B cell (primary cell): ENCODE results near the gene SHC3. TPM values are rescaled to one million over a fixed set of nuclear protein-coding genes. Genes with fewer than 3 reads are reported as not detected.

ENCODE experiments used
- ATAC-seq: fragments of 200-7000 bp; cut with Tn5 transposase; one replicate; pipeline ENCODE4 v1.10.0; 2021; ENCODE audit warnings: low read depth, mild to moderate bottlenecking, moderate number of reproducible peaks, moderate library complexity
- CTCF ChIA-PET: fragments of 350-600 bp; sonication (Branson Sonifier 250); formaldehyde crosslinking; loops from one replicate; lab custom pipeline; 2021; ENCODE audit warnings: antibody characterized with exemption, inconsistent platforms; lab: Charles Lee
- POLR2A ChIA-PET: fragments of 350-600 bp; sonication (Branson Sonifier 250); formaldehyde crosslinking; loops from one replicate; lab custom pipeline; 2021; ENCODE audit warnings: antibody characterized with exemption; lab: Charles Lee
- DNase-seq: peaks from one replicate; pipeline ENCODE4 v3.0.0; 2013
- H2AFZ ChIP-seq: 2 replicates; pipeline ENCODE4 v1.6.1; 2012; ENCODE audit warnings: mild to moderate bottlenecking, low read depth, low read length; ENCODE audit not compliant: insufficient read depth, poor library complexity, severe bottlenecking
- H3K27ac ChIP-seq, 2 donors: 1 replicate in 1 of 2; 2 replicates in 1 of 2; pipeline ENCODE4 v1.5.1; 2012 to 2013; ENCODE audit warnings: low read length in 2 of 2, mild to moderate bottlenecking in 2 of 2, moderate library complexity in 1 of 2
- H3K27me3 ChIP-seq, 4 experiments: fragments of 200-600 bp in 1 of 4; sonication (generic) in 1 of 4; replicated peaks in 1 of 4; 1 replicate in 2 of 4; 2 replicates in 2 of 4; pipeline versions ENCODE4 v1.6.1 to v1.7.0; 2013 to 2016; ENCODE audit warnings: low read length in 3 of 4, mild to moderate bottlenecking in 2 of 4, mixed read lengths in 1 of 4, moderate library complexity in 1 of 4; ENCODE audit not compliant: insufficient read depth in 4 of 4, control insufficient read depth in 3 of 4; ENCODE audit errors: control extremely low read depth in 1 of 4
- H3K36me3 ChIP-seq, 2 experiments: replicated peaks in 1 of 2; 1 replicate in 1 of 2; 2 replicates in 1 of 2; pipeline versions ENCODE4 v1.6.1 to v1.7.1; 2013; ENCODE audit warnings: low read length in 1 of 2; ENCODE audit not compliant: insufficient read depth in 2 of 2, control insufficient read depth in 1 of 2; ENCODE audit errors: control extremely low read depth in 1 of 2, extremely low read depth in 1 of 2
- H3K4me1 ChIP-seq, 2 donors: fragments of 200-600 bp in 1 of 2; sonication (generic) in 1 of 2; 1 replicate in 1 of 2; 2 replicates in 1 of 2; pipeline versions ENCODE4 v1.5.1 to v1.6.1; 2013 to 2017; ENCODE audit warnings: low read length in 2 of 2; ENCODE audit not compliant: control insufficient read depth in 2 of 2, insufficient read depth in 2 of 2
- H3K4me2 ChIP-seq: replicated peaks from 2 replicates; pipeline ENCODE3; 2012; ENCODE audit warnings: mild to moderate bottlenecking, low read depth, low read length; ENCODE audit not compliant: poor library complexity, severe bottlenecking
- H3K4me3 ChIP-seq, 5 experiments: fragments of 200-600 bp in 1 of 5; sonication (generic) in 1 of 5; 1 replicate in 3 of 5; 2 replicates in 2 of 5; pipeline versions ENCODE4 v1.5.1 to v1.7.0; 2011 to 2016; ENCODE audit warnings: low read length in 4 of 5, mild to moderate bottlenecking in 4 of 5, low read depth in 2 of 5, control low read depth in 1 of 5, moderate library complexity in 1 of 5; ENCODE audit not compliant: insufficient read depth in 1 of 5; ENCODE audit errors: control extremely low read depth in 1 of 5, extremely low read depth in 1 of 5
- H3K79me2 ChIP-seq: fragments of 200-600 bp; sonication (generic); one replicate; pipeline ENCODE4 v1.6.0; 2016; ENCODE audit warnings: low read length; ENCODE audit not compliant: control insufficient read depth, insufficient read depth
- H3K9ac ChIP-seq: fragments of 200-600 bp; sonication (generic); 2 replicates; pipeline ENCODE4 v1.6.1; 2017; ENCODE audit warnings: mild to moderate bottlenecking, low read length, moderate library complexity
- H3K9me3 ChIP-seq, 3 donors: one replicate each; pipeline versions ENCODE4 v1.6.1 to v1.7.1; 2013; ENCODE audit warnings: low read length in 2 of 3; ENCODE audit not compliant: control insufficient read depth in 2 of 3, insufficient read depth in 1 of 3; ENCODE audit errors: control extremely low read depth in 1 of 3
- H4K20me1 ChIP-seq: 2 replicates; pipeline ENCODE4 v1.6.0; 2012; ENCODE audit warnings: mild to moderate bottlenecking, low read length; ENCODE audit not compliant: insufficient read depth, control insufficient read depth, poor library complexity, severe bottlenecking
- H3K27ac Mint-ChIP-seq: one replicate; pipeline ENCODE4 v1.8.0; 2021; ENCODE audit warnings: mixed read lengths
- H3K27me3 Mint-ChIP-seq: one replicate; pipeline ENCODE4 v1.8.0; 2021; ENCODE audit warnings: mixed read lengths
- H3K4me1 Mint-ChIP-seq: one replicate; pipeline ENCODE4 v1.8.0; 2021; ENCODE audit warnings: mixed read lengths
- H3K4me3 Mint-ChIP-seq: one replicate; pipeline ENCODE4 v1.8.0; 2021; ENCODE audit warnings: mixed read lengths
- H3K9me3 Mint-ChIP-seq: one replicate; pipeline ENCODE4 v1.8.0; 2022; ENCODE audit warnings: mixed read lengths; ENCODE audit not compliant: insufficient read depth
- CTCF ChIP-seq: fragments of 200-600 bp; IDR thresholded peaks from one replicate; pipeline ENCODE4 v1.8.0; 2022; ENCODE audit warnings: antibody characterized with exemption, mild to moderate bottlenecking
- EZH2 ChIP-seq: IDR thresholded peaks from 2 replicates; pipeline ENCODE4 v1.6.1; 2012; ENCODE audit warnings: borderline replicate concordance, low read depth, mild to moderate bottlenecking, moderate library complexity, low read length; ENCODE audit not compliant: insufficient read depth, poor library complexity, severe bottlenecking
- WGBS: methylation state at CpG from one replicate; pipeline ENCODE4 v1.1.5; 2013; ENCODE audit warnings: missing lambda C conversion rate; ENCODE audit not compliant: insufficient coverage; 5-methylcytosine and 5-hydroxymethylcytosine counted together
- intact Hi-C: fragments of 100-400 bp; cut with micrococcal nuclease; formaldehyde crosslinking; loops from one replicate; pipeline ENCODE4 v1.10.0; 2022
- polyA plus RNA-seq: library from polyadenylated mRNA; depleted of rRNA; stranded (reverse); fragments of >200 nt; gene quantifications from 2 replicates; pipeline ENCODE4 v1.2.3, GENCODE V29; 2012
- total RNA-seq, 2 donors: library from RNA; stranded (reverse); fragments of 120-200 nt in 1 of 2; gene quantifications; 1 replicate in 1 of 2; 2 replicates in 1 of 2; pipeline versions ENCODE4 v1.2.3 to v1.2.4, GENCODE V29; 2013 to 2022

The SHC3 gene
- total and polyA plus RNA-seq, 2 donors (not counting 1 experiment from before 2014, with no cell fraction given), result 0.03 TPM; not detected in 1

GRCh38 chr9:88996921-88997235, 181.7 kb downstream of the SHC3 start:
- Mint-ChIP-seq H3K27ac (no peak overlapping the region), H3K4me3 (no peak overlapping the region), H3K4me1 (peaks cover 6% of the 10 kb centered on the region), H3K9me3 (no peaks in the 10 kb centered on the region), H3K27me3 (peaks cover 34% of the 10 kb centered on the region)
- TF ChIP-seq CTCF (no peak), EZH2 (no peak)
- Histone ChIP-seq H3K27me3 (peaks cover 0 to 29% (median 11%) of the 10 kb centered on the region in 4 experiments), H3K79me2 (no peaks in the 10 kb centered on the region), H3K27ac (no peak overlapping the region), H3K4me1 (peaks cover 7 to 9% of the 10 kb centered on the region in 2 donors), H4K20me1 (no peaks in the 10 kb centered on the region), H3K4me2 (no peak overlapping the region), H3K4me3 (no peak overlapping the region), H2AFZ (no peak overlapping the region), H3K36me3 (no peaks in the 10 kb centered on the region), H3K9me3 (no peaks in the 10 kb centered on the region), H3K9ac (no peak overlapping the region)
- DNase-seq (no peak), ATAC-seq (no peak)
- intact Hi-C loops, result no loop called here
- CTCF ChIA-PET, result no interaction called here
- 100% methylated on average over 1 of the region's 4 CpGs for WGBS
- POLR2A ChIA-PET, result no interaction called here

DNA sequence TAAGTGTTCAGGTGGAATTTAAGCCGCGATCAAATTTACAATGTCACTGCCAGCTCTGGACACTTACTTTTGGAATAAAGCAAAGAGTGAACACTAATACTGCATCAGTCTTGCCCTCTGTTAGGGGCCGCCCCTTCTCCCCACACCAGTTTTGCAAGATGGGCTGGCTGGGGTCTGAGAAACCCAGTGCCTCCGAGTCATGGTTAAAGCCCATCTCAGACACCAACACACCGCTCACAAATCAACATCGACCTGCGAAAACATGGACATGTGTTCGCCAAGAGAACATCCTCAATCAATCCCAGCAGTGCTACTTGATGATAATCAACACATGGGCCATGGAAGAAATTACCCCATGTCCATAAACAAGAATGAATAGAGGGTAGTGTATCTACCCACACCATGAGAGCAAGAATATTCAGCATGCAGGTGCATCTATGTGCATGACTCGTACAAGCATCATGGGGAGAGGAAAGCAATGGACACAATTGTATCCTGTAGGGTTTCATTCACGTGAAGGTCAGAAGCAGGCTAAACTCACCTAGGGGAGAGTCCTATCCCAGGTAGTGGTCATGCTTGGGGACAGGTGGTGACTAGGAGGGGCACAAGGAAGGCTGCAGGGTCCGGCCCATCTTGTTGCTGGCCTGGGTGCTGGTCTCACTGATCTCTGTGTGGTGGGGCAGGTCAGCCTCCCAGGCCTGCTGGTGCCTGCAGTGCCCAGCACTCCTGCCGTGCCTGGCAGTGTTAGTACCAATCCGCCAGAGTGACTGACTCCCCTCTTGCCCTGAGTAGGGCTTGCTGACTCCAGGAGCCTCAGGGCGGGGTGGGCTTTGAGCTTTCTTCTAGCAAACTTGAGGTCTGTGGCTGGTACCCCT, 182.3 kb downstream of the SHC3 start:
- no peaks in the 10 kb centered on the region for H3K9me3 ChIP-seq
- H4K20me1 ChIP-seq, result no peaks in the 10 kb centered on the region
- ATAC-seq, result no peak
- peaks cover 11 to 13% of the 10 kb centered on the region in 2 donors for H3K4me1 ChIP-seq
- ChIA-PET POLR2A (no interaction called here), CTCF (no interaction called here)
- Mint-ChIP-seq H3K9me3 (no peaks in the 10 kb centered on the region), H3K27ac (no peak overlapping the region), H3K4me3 (no peak overlapping the region), H3K27me3 (peaks cover 31% of the 10 kb centered on the region), H3K4me1 (peaks cover 8% of the 10 kb centered on the region)
- no peak overlapping the region for H2AFZ ChIP-seq
- TF ChIP-seq CTCF, result no peak
- no peak for TF ChIP-seq EZH2
- H3K9ac ChIP-seq, result no peak overlapping the region
- H3K27me3 ChIP-seq, result peaks cover 0 to 30% (median 14%) of the 10 kb centered on the region in 4 experiments
- H3K27ac ChIP-seq, result no peak overlapping the region
- WGBS, result 95% methylated on average over 8 of the region's 14 CpGs
- DNase-seq, result no peak
- H3K36me3 ChIP-seq, result no peaks in the 10 kb centered on the region
- no peak overlapping the region for H3K4me2 ChIP-seq
- H3K79me2 ChIP-seq, result no peaks in the 10 kb centered on the region
- intact Hi-C loops, result no loop called here
- H3K4me3 ChIP-seq, result no peak overlapping the region
